ENCODE measurements around the gene LRG1.

GRCh38 chr19:4550018-4550417 lies 10.2 kb upstream of the LRG1 start:
- TF ChIP-seq CTCF (IDR thresholded peaks at IDR 0.05) = no peak
- TF ChIP-seq POLR2A (IDR thresholded peaks at IDR 0.05) = no peak
- no peak for TF ChIP-seq EP300 (IDR thresholded peaks at IDR 0.05)

Measured in ovary (tissue), 3 donors.